HG02798 (cell line): ENCODE measurements around the gene NMD3.
A peak's percentile ranks its signal among the peaks of the same experiment; 100 is the strongest.
"Not testable (repeated sequence)": the region's sequence is repeated elsewhere in the genome, so short reads cannot be mapped to it uniquely, and the experiment has no call there.

Experiments used
- ATAC-seq: cut with Tn5 transposase; IDR thresholded peaks from one replicate; pipeline ENCODE4 v1.9.1; 2021; ENCODE audit warnings: mild to moderate bottlenecking; ENCODE audit not compliant: unreplicated experiment, poor library complexity

The NMD3 gene

DNA sequence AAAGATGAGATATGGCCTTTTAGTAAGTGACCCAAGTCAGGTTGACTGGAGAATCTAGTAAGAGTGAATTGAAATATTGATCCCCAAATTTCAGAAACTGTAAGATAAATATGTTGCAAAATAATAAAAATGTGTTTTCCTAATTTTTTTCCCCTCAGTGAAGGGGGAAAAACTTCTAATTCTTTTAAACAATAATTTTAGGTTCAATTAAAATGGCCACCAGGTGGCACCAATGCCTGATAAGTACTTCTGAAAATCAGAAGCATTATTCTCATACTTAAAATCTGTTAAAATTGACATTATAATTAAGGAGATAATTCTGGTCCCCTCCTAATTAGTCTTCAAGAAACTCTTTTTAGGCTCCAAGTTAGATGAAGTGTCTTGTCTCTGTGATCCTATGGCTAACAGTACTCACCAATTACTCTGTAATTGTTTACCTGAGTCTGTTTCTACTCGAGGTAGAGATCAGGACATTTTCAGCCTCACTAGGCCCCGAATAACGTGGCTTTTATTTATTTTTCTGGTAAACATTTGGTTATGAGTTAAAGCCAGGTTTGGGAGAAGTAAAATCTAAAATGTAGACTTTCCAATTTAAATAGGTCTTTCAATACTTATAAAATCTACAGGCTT, 52.6 kb downstream of the NMD3 start:
- no peak for ATAC-seq

GRCh38 chr3:161274691-161275298, 53.7 kb downstream of the NMD3 start:
- ATAC-seq: peak; percentile 81

GRCh38 chr3:161275919-161276318, 54.8 kb downstream of the NMD3 start:
- ATAC-seq: no peak

- not testable (repeated sequence) for ATAC-seq
Observed at GRCh38 chr3:161282387-161282786, 61.3 kb downstream of the NMD3 start.

DNA sequence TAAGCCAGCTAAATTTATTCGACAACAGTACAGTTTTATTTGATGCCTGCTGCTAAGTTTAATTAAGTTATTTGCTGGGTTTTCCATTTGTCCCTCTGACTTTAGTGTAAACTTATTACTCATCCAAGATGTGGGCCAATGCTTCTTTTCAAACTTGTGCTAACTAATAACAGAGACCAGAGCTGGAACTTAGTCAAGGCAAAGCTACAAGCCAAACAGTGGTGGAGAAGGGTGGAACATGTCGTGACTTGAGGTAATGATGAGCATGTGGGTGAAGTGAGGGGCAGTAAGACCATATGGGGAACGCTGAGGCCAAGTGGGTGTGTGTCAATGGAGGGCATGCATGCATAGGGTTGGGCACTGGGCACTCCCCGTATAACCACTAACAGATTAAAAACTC, 63.9 kb downstream of the NMD3 start:
- ATAC-seq: no peak

DNA sequence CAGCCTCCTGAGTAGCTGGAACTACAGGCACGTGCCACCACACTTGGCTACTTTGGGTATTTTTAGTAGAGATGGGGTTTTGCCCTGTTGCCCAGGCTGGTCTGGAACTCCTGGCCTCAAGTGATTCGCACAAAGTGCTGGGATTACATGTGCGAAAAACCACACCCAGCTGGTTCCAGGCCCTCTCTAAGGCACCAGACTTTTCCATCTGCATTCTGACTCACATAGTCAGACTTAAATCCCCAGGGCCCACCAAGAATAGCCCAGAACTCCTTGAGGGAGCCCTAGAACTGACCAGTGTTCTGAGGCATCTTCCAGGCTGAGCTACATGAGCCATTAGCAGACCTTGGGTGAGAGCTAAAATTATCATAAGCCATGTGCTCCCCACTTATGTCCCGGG, 68.1 kb downstream of the NMD3 start:
- no peak for ATAC-seq

- ATAC-seq: no peak
Observed at GRCh38 chr3:161291191-161291901, 70.2 kb downstream of the NMD3 start.

- no peak for ATAC-seq
Observed at GRCh38 chr3:161293381-161293780, 72.3 kb downstream of the NMD3 start.

- ATAC-seq: no peak
Observed at GRCh38 chr3:161295325-161295724, 74.2 kb downstream of the NMD3 start.

DNA sequence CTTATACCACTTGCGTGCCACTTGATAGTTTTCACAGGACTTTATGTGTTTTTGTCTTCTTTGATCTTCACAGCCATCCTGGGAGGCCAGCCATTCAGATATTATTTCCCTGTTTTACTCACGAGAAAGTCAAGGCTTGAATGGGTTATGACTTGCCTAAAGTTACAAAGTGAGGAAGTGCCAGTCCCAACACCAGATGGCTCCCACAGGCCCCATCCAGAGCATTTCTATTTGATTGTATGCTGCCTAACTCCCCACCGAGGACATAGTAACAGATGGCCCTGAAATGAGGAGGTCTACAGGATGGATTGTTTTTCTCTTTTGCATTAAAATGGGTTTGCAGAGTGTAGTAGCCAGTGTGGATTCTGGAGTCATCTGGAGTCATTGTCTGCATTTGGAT, 75.7 kb downstream of the NMD3 start:
- no peak for ATAC-seq
